DOHH2 (cell line): ENCODE measurements around the gene CXCL12.

ENCODE experiments used
- H3F3A ChIP-seq: fragments of 200-600 bp; sonication (generic), shearing (Covaris generic); 2 replicates; pipeline ENCODE4 v1.6.0; 2016; ENCODE audit warnings: antibody characterized with exemption, mild to moderate bottlenecking; ENCODE audit not compliant: control insufficient read depth, insufficient read depth
- H3K27ac ChIP-seq: fragments of 200-600 bp; sonication (generic); 2 replicates; pipeline ENCODE4 v1.5.1; 2014; ENCODE audit warnings: low read depth, mild to moderate bottlenecking, low read length, moderate library complexity
- H3K27me3 ChIP-seq: fragments of 200-600 bp; sonication (generic); 2 replicates; pipeline ENCODE4 v1.6.1; 2014; ENCODE audit warnings: mild to moderate bottlenecking, low read length, mixed read lengths; ENCODE audit not compliant: control insufficient read depth
- H3K36me3 ChIP-seq: fragments of 200-600 bp; sonication (generic); 2 replicates; pipeline ENCODE4 v1.6.1; 2014; ENCODE audit warnings: mild to moderate bottlenecking, low read length, moderate library complexity, mixed read lengths; ENCODE audit not compliant: control insufficient read depth
- H3K4me1 ChIP-seq: fragments of 200-600 bp; sonication (generic); 2 replicates; pipeline ENCODE4 v1.6.1; 2014; ENCODE audit warnings: mild to moderate bottlenecking, low read length, mixed read lengths; ENCODE audit not compliant: control insufficient read depth
- H3K4me2 ChIP-seq: fragments of 200-600 bp; sonication (generic); 2 replicates; pipeline ENCODE4 v1.6.0; 2014; ENCODE audit warnings: mild to moderate bottlenecking, low read length, moderate library complexity
- H3K4me3 ChIP-seq: fragments of 200-600 bp; sonication (generic); 2 replicates; pipeline ENCODE4 v1.5.1; 2014; ENCODE audit warnings: mild to moderate bottlenecking, low read length, mixed read lengths
- H3K79me2 ChIP-seq: fragments of 200-600 bp; sonication (generic); 2 replicates; pipeline ENCODE4 v1.6.1; 2014; ENCODE audit warnings: mild to moderate bottlenecking, low read length, mixed read lengths; ENCODE audit not compliant: control insufficient read depth
- H3K9me2 ChIP-seq: fragments of 200-600 bp; sonication (generic); replicated peaks from 2 replicates; pipeline ENCODE4 v1.6.1; 2014; ENCODE audit warnings: mild to moderate bottlenecking, low read length, mixed read lengths; ENCODE audit not compliant: control insufficient read depth
- H3K9me3 ChIP-seq: fragments of 200-600 bp; sonication (generic); 2 replicates; pipeline ENCODE4 v1.6.1; 2014; ENCODE audit warnings: antibody characterized with exemption, low read length, mixed read lengths; ENCODE audit not compliant: control insufficient read depth, insufficient read depth
- H4K20me1 ChIP-seq: fragments of 200-600 bp; sonication (generic); 2 replicates; pipeline ENCODE4 v1.6.0; 2014; ENCODE audit warnings: low read depth, mild to moderate bottlenecking, antibody characterized with exemption, low read length, moderate library complexity; ENCODE audit not compliant: control insufficient read depth, insufficient read depth
- CTCF ChIP-seq: fragments of 200-600 bp; sonication (generic); IDR thresholded peaks from one replicate; pipeline ENCODE4 v1.5.1; 2014; ENCODE audit warnings: antibody characterized with exemption, mild to moderate bottlenecking, low read depth, low read length; ENCODE audit not compliant: poor library complexity, severe bottlenecking
- EZH2phosphoT487 ChIP-seq: fragments of 200-600 bp; sonication (generic); IDR thresholded peaks from 2 replicates; pipeline ENCODE4 v1.6.1; 2017; ENCODE audit warnings: borderline replicate concordance, mild to moderate bottlenecking, antibody characterized with exemption, low read length, moderate library complexity, mixed read lengths

The CXCL12 gene

GRCh38 chr10:44426247-44427034, 41.5 kb upstream of the CXCL12 start:
- no peak overlapping the region for H3K4me2 ChIP-seq
- H3F3A ChIP-seq: no peaks in the 10 kb centered on the region
- no peaks in the 10 kb centered on the region for H3K36me3 ChIP-seq
- no peaks in the 10 kb centered on the region for H3K9me3 ChIP-seq
- H3K9me2 ChIP-seq: no peaks in the 10 kb centered on the region
- no peaks in the 10 kb centered on the region for H3K27me3 ChIP-seq
- no peak overlapping the region for H3K4me3 ChIP-seq
- TF ChIP-seq CTCF: no peak
- TF ChIP-seq EZH2phosphoT487: no peak
- no peaks in the 10 kb centered on the region for H3K79me2 ChIP-seq
- H4K20me1 ChIP-seq: no peaks in the 10 kb centered on the region
- H3K4me1 ChIP-seq: no peaks in the 10 kb centered on the region
- no peak overlapping the region for H3K27ac ChIP-seq

DNA sequence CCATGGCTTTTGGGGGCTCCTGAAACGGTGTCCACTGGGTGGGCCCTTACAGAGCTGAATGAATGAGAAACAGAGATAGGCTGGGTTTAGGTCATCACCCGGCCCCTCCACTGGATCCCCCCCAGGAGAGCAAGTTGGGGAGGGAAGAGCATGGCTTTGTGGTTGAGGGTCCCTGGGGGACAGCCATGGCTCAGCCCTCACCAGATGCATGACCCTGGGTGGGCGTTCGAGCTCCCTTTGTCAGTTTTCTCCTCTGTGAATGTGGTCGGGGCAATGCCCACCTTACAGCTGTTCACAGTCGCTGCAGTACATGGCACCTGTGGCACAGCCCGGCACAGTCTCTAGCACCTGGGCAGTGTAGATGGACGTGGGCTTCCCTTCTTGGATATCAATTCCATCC, 40.6 kb upstream of the CXCL12 start:
- H3K27me3 ChIP-seq: no peaks in the 10 kb centered on the region
- H3K4me3 ChIP-seq: no peak overlapping the region
- no peak overlapping the region for H3K4me2 ChIP-seq
- no peaks in the 10 kb centered on the region for H3K36me3 ChIP-seq
- H3K9me2 ChIP-seq: no peaks in the 10 kb centered on the region
- H3K9me3 ChIP-seq: no peaks in the 10 kb centered on the region
- H3F3A ChIP-seq: no peaks in the 10 kb centered on the region
- TF ChIP-seq EZH2phosphoT487 (no peak), CTCF (no peak)
- H3K27ac ChIP-seq: no peak overlapping the region
- H3K4me1 ChIP-seq: no peaks in the 10 kb centered on the region
- no peaks in the 10 kb centered on the region for H4K20me1 ChIP-seq
- no peaks in the 10 kb centered on the region for H3K79me2 ChIP-seq

GRCh38 chr10:44424957-44425356, 40.1 kb upstream of the CXCL12 start:
- no peaks in the 10 kb centered on the region for H3K27me3 ChIP-seq
- no peaks in the 10 kb centered on the region for H3K79me2 ChIP-seq
- no peaks in the 10 kb centered on the region for H3K9me3 ChIP-seq
- no peak overlapping the region for H3K27ac ChIP-seq
- H3K4me1 ChIP-seq: no peaks in the 10 kb centered on the region
- no peak overlapping the region for H3K4me2 ChIP-seq
- TF ChIP-seq CTCF (no peak), EZH2phosphoT487 (no peak)
- no peaks in the 10 kb centered on the region for H3K36me3 ChIP-seq
- H3K9me2 ChIP-seq: no peaks in the 10 kb centered on the region
- no peaks in the 10 kb centered on the region for H3F3A ChIP-seq
- H4K20me1 ChIP-seq: no peaks in the 10 kb centered on the region
- no peak overlapping the region for H3K4me3 ChIP-seq
